ENCODE data around the gene DNM1.

DNA sequence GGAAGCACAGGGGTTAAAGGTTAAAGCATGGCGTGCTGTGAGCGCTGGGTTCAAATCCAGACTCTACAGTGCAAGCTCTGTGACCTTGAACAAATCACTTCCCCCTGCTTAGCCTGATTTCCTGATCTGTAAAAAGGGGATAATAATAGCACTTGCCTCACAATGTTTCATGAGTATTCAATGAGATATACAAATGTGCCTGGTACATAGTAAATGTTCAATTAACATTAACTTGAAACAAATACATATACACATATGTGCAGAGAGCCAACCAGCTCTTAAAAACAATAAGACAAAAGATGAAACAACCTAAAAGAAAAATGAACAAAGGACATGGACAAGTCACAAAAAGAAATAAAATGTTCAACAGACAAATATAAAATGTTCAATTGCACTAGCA, 15.8 kb upstream of the DNM1 start:
- TF ChIP-seq, protein P1, sequence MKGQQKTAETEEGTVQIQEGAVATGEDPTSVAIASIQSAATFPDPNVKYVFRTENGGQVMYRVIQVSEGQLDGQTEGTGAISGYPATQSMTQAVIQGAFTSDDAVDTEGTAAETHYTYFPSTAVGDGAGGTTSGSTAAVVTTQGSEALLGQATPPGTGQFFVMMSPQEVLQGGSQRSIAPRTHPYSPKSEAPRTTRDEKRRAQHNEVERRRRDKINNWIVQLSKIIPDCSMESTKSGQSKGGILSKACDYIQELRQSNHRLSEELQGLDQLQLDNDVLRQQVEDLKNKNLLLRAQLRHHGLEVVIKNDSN (IDR thresholded peaks at IDR 0.05; ENCODE audit: borderline replicate concordance, extremely low read length, insufficient read depth, low read depth, low read length), result no peak
- no peak for TF ChIP-seq JUND (IDR thresholded peaks at IDR 0.05; ENCODE audit: low read depth, low read length)
- no peak for TF ChIP-seq POLR2AphosphoS5 (IDR thresholded peaks at IDR 0.05; ENCODE audit: low read length)
- TF ChIP-seq, protein P2, sequence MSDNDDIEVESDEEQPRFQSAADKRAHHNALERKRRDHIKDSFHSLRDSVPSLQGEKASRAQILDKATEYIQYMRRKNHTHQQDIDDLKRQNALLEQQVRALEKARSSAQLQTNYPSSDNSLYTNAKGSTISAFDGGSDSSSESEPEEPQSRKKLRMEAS (IDR thresholded peaks at IDR 0.05; ENCODE audit: low read depth, low read length), result no peak
- TF ChIP-seq, protein P3, sequence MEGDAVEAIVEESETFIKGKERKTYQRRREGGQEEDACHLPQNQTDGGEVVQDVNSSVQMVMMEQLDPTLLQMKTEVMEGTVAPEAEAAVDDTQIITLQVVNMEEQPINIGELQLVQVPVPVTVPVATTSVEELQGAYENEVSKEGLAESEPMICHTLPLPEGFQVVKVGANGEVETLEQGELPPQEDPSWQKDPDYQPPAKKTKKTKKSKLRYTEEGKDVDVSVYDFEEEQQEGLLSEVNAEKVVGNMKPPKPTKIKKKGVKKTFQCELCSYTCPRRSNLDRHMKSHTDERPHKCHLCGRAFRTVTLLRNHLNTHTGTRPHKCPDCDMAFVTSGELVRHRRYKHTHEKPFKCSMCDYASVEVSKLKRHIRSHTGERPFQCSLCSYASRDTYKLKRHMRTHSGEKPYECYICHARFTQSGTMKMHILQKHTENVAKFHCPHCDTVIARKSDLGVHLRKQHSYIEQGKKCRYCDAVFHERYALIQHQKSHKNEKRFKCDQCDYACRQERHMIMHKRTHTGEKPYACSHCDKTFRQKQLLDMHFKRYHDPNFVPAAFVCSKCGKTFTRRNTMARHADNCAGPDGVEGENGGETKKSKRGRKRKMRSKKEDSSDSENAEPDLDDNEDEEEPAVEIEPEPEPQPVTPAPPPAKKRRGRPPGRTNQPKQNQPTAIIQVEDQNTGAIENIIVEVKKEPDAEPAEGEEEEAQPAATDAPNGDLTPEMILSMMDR (IDR thresholded peaks at IDR 0.05 in 2 of 3, conservative IDR thresholded peaks at IDR 0.05 in 1 of 3; ENCODE audit: control insufficient read depth in 2 of 3, extremely low read depth in 1 of 3, insufficient read depth in 1 of 3, low read depth in 3 of 3, low read length in 3 of 3), result no peak
